IMR-90 (cell line): ENCODE results near the gene SSR3. TPM values are rescaled to one million over a fixed set of nuclear protein-coding genes. Genes with fewer than 3 reads are reported as not detected.

ENCODE experiments used
- ATAC-seq: fragments of 200-7000 bp; cut with Tn5 transposase; 2 replicates; pipeline ENCODE4 v1.9.1; 2020; ENCODE audit warnings: low read depth, mild to moderate bottlenecking, moderate library complexity
- BruUV-seq: library from RNA; stranded (reverse); fragments of 400-500 nt; replicated peaks from 2 replicates; lab custom pipeline; 2021; lab: Mats Ljungman, UMichigan
- CTCF ChIA-PET: fragments of 300-600 bp; formaldehyde crosslinking; extraction: SDS; loops from one replicate; lab custom pipeline; 2021; ENCODE audit warnings: antibody characterized with exemption; lab: Yijun Ruan, JAX
- POLR2A ChIA-PET: fragments of 300-600 bp; sonication (Branson Sonifier 250); formaldehyde crosslinking; loops from one replicate; lab custom pipeline; 2022; ENCODE audit warnings: antibody characterized with exemption; ENCODE audit not compliant: unreplicated experiment; lab: Charles Lee
- DNase-seq: peaks from one replicate; pipeline ENCODE4 v3.0.0; 2013
- H2AFZ ChIP-seq: replicated peaks from 2 replicates; pipeline ENCODE3; 2013; ENCODE audit warnings: low read length, mild to moderate bottlenecking; ENCODE audit not compliant: poor library complexity
- H2AK5ac ChIP-seq: 2 replicates; pipeline ENCODE4 v1.6.1; 2013; ENCODE audit warnings: low read depth, low read length, inconsistent platforms
- H2AK9ac ChIP-seq: replicated peaks from 2 replicates; pipeline ENCODE3; 2013; ENCODE audit warnings: mild to moderate bottlenecking, low read depth, low read length, moderate library complexity; ENCODE audit not compliant: poor library complexity
- H2BK120ac ChIP-seq: 2 replicates; pipeline ENCODE4 v1.6.1; 2013; ENCODE audit warnings: low read depth, low read length, inconsistent platforms
- H2BK15ac ChIP-seq: 3 replicates; pipeline ENCODE4 v1.6.1; 2013; ENCODE audit warnings: low read depth, low read length, inconsistent platforms
- H2BK20ac ChIP-seq: 2 replicates; pipeline ENCODE4 v1.6.1; 2013; ENCODE audit warnings: low read depth, mild to moderate bottlenecking, inconsistent platforms, low read length, moderate library complexity
- H2BK5ac ChIP-seq: 2 replicates; pipeline ENCODE4 v1.6.1; 2013; ENCODE audit warnings: mild to moderate bottlenecking, low read depth, low read length, inconsistent platforms; ENCODE audit not compliant: poor library complexity, severe bottlenecking
- H3K14ac ChIP-seq: replicated peaks from 2 replicates; pipeline ENCODE4 v1.6.1; 2013; ENCODE audit warnings: low read depth, low read length, inconsistent platforms
- H3K18ac ChIP-seq: 2 replicates; pipeline ENCODE4 v1.6.1; 2013; ENCODE audit warnings: low read depth, low read length, control low read depth
- H3K23ac ChIP-seq: 2 replicates; pipeline ENCODE4 v1.6.1; 2013; ENCODE audit warnings: low read depth, low read length, inconsistent platforms
- H3K27ac ChIP-seq: 2 replicates; pipeline ENCODE4 v1.5.1; 2013; ENCODE audit warnings: mild to moderate bottlenecking, control low read depth, low read length; ENCODE audit not compliant: insufficient read depth
- H3K27me3 ChIP-seq: 2 replicates; pipeline ENCODE4 v1.6.1; 2013; ENCODE audit warnings: low read length; ENCODE audit not compliant: control insufficient read depth, insufficient read depth
- H3K36me3 ChIP-seq: 2 replicates; pipeline ENCODE4 v1.6.1; 2013; ENCODE audit warnings: low read length, mixed read lengths; ENCODE audit not compliant: control insufficient read depth, insufficient read depth
- H3K4ac ChIP-seq: 2 replicates; pipeline ENCODE4 v1.6.1; 2013; ENCODE audit warnings: low read depth, low read length, inconsistent platforms
- H3K4me1 ChIP-seq: 2 replicates; pipeline ENCODE4 v1.6.1; 2013; ENCODE audit warnings: low read length, mixed read lengths; ENCODE audit not compliant: control insufficient read depth, insufficient read depth
- H3K4me2 ChIP-seq: 2 replicates; pipeline ENCODE4 v1.6.1; 2013; ENCODE audit warnings: low read depth, mild to moderate bottlenecking, control low read depth, low read length, moderate library complexity
- H3K4me3 ChIP-seq: 2 replicates; pipeline ENCODE4 v1.5.1; 2013; ENCODE audit warnings: low read depth, mild to moderate bottlenecking, control low read depth, low read length, moderate library complexity; ENCODE audit not compliant: insufficient read depth
- H3K56ac ChIP-seq: 2 replicates; pipeline ENCODE4 v1.6.1; 2013; ENCODE audit warnings: low read length, inconsistent platforms; ENCODE audit not compliant: insufficient read depth; ENCODE audit errors: extremely low read depth
- H3K79me1 ChIP-seq, 2 experiments: 2 replicates each; pipeline ENCODE4 v1.6.1; 2013; ENCODE audit warnings: low read length in 2 of 2, inconsistent platforms in 1 of 2, low read depth in 1 of 2
- H3K9ac ChIP-seq: 2 replicates; pipeline ENCODE4 v1.6.1; 2013; ENCODE audit warnings: low read depth, low read length, control low read depth
- H3K9me1 ChIP-seq: 2 replicates; pipeline ENCODE4 v1.6.1; 2013; ENCODE audit warnings: low read length, inconsistent platforms; ENCODE audit not compliant: insufficient read depth
- H3K9me3 ChIP-seq: 2 replicates; pipeline ENCODE4 v1.6.1; 2013; ENCODE audit warnings: low read length; ENCODE audit not compliant: control insufficient read depth, insufficient read depth
- H4K20me1 ChIP-seq: 2 replicates; pipeline ENCODE4 v1.6.1; 2013; ENCODE audit warnings: low read length, inconsistent platforms; ENCODE audit not compliant: insufficient read depth
- H4K5ac ChIP-seq: 2 replicates; pipeline ENCODE4 v1.6.1; 2013; ENCODE audit warnings: mild to moderate bottlenecking, low read depth, low read length, control low read depth
- H4K8ac ChIP-seq, 2 experiments: 2 replicates each; pipeline ENCODE4 v1.6.1; 2013; ENCODE audit warnings: low read depth in 2 of 2, low read length in 2 of 2, control low read depth in 1 of 2, inconsistent platforms in 1 of 2
- H4K91ac ChIP-seq: 2 replicates; pipeline ENCODE4 v1.6.1; 2013; ENCODE audit warnings: low read depth, low read length, inconsistent platforms; ENCODE audit not compliant: insufficient read depth
- CEBPB ChIP-seq: IDR thresholded peaks from 2 replicates; pipeline ENCODE4 v1.6.1; 2012; ENCODE audit warnings: low read depth, low read length, improper control_type of control experiment
- MXI1 ChIP-seq: IDR thresholded peaks from 2 replicates; pipeline ENCODE4 v1.6.1; 2012; ENCODE audit warnings: low read depth, mild to moderate bottlenecking, low read length, moderate library complexity, borderline replicate concordance
- POLR2A ChIP-seq: IDR thresholded peaks from 2 replicates; pipeline ENCODE4 v1.6.1; 2012; ENCODE audit warnings: mild to moderate bottlenecking, low read depth, low read length
- RAD21 ChIP-seq: IDR thresholded peaks from 2 replicates; pipeline ENCODE4 v1.6.1; 2012; ENCODE audit warnings: low read length, improper control_type of control experiment
- USF2 ChIP-seq: fragments of 150-350 bp; IDR thresholded peaks from 2 replicates; pipeline ENCODE4 v1.6.1; 2017; ENCODE audit warnings: mild to moderate bottlenecking, antibody characterized with exemption, low read length, low read depth
- WGBS, 2 experiments: methylation state at CpG; one replicate each; pipeline versions ENCODE4 v1.1.5 to v1.1.7; 2013; ENCODE audit warnings: missing lambda C conversion rate in 2 of 2; ENCODE audit not compliant: insufficient read length in 1 of 2; ENCODE audit errors: extremely low coverage in 2 of 2; 5-methylcytosine and 5-hydroxymethylcytosine counted together
- dilution Hi-C: fragments of 300-500 bp; cut with HindIII; formaldehyde crosslinking; loops from one replicate; pipeline ENCODE4 v1.14.3; 2018; ENCODE audit warnings: low sequenced_read_pairs; ENCODE audit not compliant: unreplicated experiment
- in situ Hi-C: fragments of 300-500 bp; cut with MboI; formaldehyde crosslinking; loops from 3 replicates; pipeline ENCODE4 v1.14.3; 2019; ENCODE audit warnings: low sequenced_read_pairs, inconsistent platforms, mixed read lengths
- intact Hi-C: fragments of 100-400 bp; cut with micrococcal nuclease; formaldehyde crosslinking; loops from 2 replicates; pipeline ENCODE4 v1.10.0; 2022
- polyA plus RNA-seq, 3 experiments: library from polyadenylated mRNA; depleted of rRNA; stranded (reverse); fragments of >200 nt; gene quantifications; 2 replicates each; pipeline ENCODE4 v1.2.3, GENCODE V29; 2012; ENCODE audit warnings: low replicate concordance in 1 of 3
- total RNA-seq: library from RNA; depleted of rRNA; stranded (reverse); fragments of >200 nt; gene quantifications from 2 replicates; pipeline ENCODE4 v1.2.3, GENCODE V29; 2012
- TF ChIP-seq, protein P1 (sequence below): conservative IDR thresholded peaks from 2 replicates; pipeline ENCODE4 v1.5.1; 2012; ENCODE audit warnings: mild to moderate bottlenecking, low read depth, low read length, improper control_type of control experiment

SSR3 gene
- total and polyA plus RNA-seq, 2 of the 4 experiments (the other 2 are of a cell fraction) = 246 to 608 TPM

DNA sequence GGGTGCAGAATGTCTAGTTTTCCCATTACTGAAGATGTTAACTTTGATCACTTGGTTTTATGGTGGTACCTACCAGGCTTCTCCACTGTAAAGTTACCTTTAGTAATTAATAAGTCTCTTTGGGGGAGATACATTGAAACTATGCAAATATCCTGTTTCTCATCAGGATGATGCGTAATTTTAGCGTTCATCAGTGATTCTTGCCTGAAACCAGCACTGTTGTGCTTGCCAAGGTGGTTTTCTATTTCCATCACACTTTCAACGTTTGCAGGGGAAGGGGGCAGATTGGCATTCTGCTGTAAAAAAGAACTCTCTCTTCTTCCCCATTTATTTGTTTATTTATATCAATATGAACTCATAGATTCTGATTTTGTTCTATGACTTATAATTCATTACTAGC, 61.0 kb downstream of the SSR3 start:
- intact Hi-C loops (no loop called here), in situ Hi-C loops (no loop called here), dilution Hi-C loops (no loop called here)
- no CpG with 5 or more reads among the region's 3 CpGs for WGBS, 2 experiments
- Histone ChIP-seq H3K4me3 (no peak overlapping the region), H3K56ac (no peak overlapping the region), H3K4me2 (no peak overlapping the region), H3K4ac (no peak overlapping the region), H3K9me1 (0 out of 2 replicates have a peak, but pooled peaks cover 3% of the 10 kb centered on the region), H3K9me3 (no peaks in the 10 kb centered on the region), H3K27me3 (no peaks in the 10 kb centered on the region), H4K8ac (no peak overlapping the region), H3K9ac (no peak overlapping the region), H3K18ac (no peak overlapping the region), H3K27ac (no peak overlapping the region), H4K91ac (no peak overlapping the region), H2AK5ac (no peak overlapping the region), H2AK9ac (no peak overlapping the region), H2BK120ac (no peak overlapping the region), H2BK15ac (no peak overlapping the region), H2BK20ac (no peak overlapping the region), H3K23ac (no peak overlapping the region), H3K14ac (no peak overlapping the region), H2AFZ (no peak overlapping the region), H2BK5ac (no peak overlapping the region), H4K20me1 (no peaks in the 10 kb centered on the region), H3K79me1 (no peaks in the 10 kb centered on the region), H3K36me3 (no peaks in the 10 kb centered on the region), H4K5ac (no peak overlapping the region), H3K4me1 (0 out of 2 replicates have a peak, but pooled peaks cover 2% of the 10 kb centered on the region)
- no TSS peak for BruUV-seq
- ChIA-PET CTCF (no interaction called here), POLR2A (no interaction called here)
- ATAC-seq (no peak), DNase-seq (no peak)
- TF ChIP-seq USF2 (no peak), MXI1 (no peak), CEBPB (no peak), POLR2A (no peak), RAD21 (no peak)
- TF ChIP-seq, protein P1, sequence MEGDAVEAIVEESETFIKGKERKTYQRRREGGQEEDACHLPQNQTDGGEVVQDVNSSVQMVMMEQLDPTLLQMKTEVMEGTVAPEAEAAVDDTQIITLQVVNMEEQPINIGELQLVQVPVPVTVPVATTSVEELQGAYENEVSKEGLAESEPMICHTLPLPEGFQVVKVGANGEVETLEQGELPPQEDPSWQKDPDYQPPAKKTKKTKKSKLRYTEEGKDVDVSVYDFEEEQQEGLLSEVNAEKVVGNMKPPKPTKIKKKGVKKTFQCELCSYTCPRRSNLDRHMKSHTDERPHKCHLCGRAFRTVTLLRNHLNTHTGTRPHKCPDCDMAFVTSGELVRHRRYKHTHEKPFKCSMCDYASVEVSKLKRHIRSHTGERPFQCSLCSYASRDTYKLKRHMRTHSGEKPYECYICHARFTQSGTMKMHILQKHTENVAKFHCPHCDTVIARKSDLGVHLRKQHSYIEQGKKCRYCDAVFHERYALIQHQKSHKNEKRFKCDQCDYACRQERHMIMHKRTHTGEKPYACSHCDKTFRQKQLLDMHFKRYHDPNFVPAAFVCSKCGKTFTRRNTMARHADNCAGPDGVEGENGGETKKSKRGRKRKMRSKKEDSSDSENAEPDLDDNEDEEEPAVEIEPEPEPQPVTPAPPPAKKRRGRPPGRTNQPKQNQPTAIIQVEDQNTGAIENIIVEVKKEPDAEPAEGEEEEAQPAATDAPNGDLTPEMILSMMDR = no peak
